Esophagus muscularis mucosa (tissue), 4 donors: Measurements from ENCODE around the gene PARL.

Experiments used
- EP300 ChIP-seq: sonication (generic); formaldehyde crosslinking; IDR thresholded peaks from one replicate; pipeline ENCODE4 v1.6.1; 2017; ENCODE audit warnings: antibody characterized with exemption
- POLR2A ChIP-seq: fragments of 450-650 bp; IDR thresholded peaks from one replicate; pipeline ENCODE4 v1.6.1; 2017; ENCODE audit warnings: antibody characterized with exemption, moderate library complexity, mild to moderate bottlenecking, low read depth
- POLR2AphosphoS5 ChIP-seq, 2 donors: sonication (generic); formaldehyde crosslinking; IDR thresholded peaks; one replicate each; pipeline ENCODE4 v1.6.1; 2017; ENCODE audit warnings: antibody characterized with exemption in 2 of 2
- TF ChIP-seq, protein P1 (sequence below), 3 experiments: fragments of 200-600 bp in 2 of 3; fragments of 450-650 bp in 1 of 3; sonication (generic) in 2 of 3; IDR thresholded peaks; one replicate each; pipeline ENCODE4 v1.5.1; 2017 to 2019; ENCODE audit warnings: antibody characterized with exemption in 3 of 3, mild to moderate bottlenecking in 2 of 3, moderate library complexity in 1 of 3

- TF ChIP-seq, protein P1, sequence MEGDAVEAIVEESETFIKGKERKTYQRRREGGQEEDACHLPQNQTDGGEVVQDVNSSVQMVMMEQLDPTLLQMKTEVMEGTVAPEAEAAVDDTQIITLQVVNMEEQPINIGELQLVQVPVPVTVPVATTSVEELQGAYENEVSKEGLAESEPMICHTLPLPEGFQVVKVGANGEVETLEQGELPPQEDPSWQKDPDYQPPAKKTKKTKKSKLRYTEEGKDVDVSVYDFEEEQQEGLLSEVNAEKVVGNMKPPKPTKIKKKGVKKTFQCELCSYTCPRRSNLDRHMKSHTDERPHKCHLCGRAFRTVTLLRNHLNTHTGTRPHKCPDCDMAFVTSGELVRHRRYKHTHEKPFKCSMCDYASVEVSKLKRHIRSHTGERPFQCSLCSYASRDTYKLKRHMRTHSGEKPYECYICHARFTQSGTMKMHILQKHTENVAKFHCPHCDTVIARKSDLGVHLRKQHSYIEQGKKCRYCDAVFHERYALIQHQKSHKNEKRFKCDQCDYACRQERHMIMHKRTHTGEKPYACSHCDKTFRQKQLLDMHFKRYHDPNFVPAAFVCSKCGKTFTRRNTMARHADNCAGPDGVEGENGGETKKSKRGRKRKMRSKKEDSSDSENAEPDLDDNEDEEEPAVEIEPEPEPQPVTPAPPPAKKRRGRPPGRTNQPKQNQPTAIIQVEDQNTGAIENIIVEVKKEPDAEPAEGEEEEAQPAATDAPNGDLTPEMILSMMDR (IDR thresholded peaks at IDR 0.05): no peak
- TF ChIP-seq POLR2AphosphoS5 (IDR thresholded peaks at IDR 0.05): no peak
- TF ChIP-seq POLR2A: no peak
- TF ChIP-seq EP300: no peak
These were observed 102.0 kb downstream of the PARL start for GRCh38 chr3:183782576-183783276.
